Lower leg skin (tissue), 3 donors: Measurements from ENCODE around the gene NMRK2.

Source experiments
- CTCF ChIP-seq, 3 donors: fragments of 450-650 bp; IDR thresholded peaks; one replicate each; pipeline ENCODE4 v1.5.1; 2016; ENCODE audit warnings: antibody characterized with exemption in 3 of 3, mild to moderate bottlenecking in 3 of 3, moderate library complexity in 2 of 3
- POLR2A ChIP-seq, 2 donors: fragments of 450-650 bp; IDR thresholded peaks; one replicate each; pipeline ENCODE4 v1.6.1; 2016 to 2017; ENCODE audit warnings: antibody characterized with exemption in 2 of 2, mild to moderate bottlenecking in 1 of 2, moderate library complexity in 1 of 2

GRCh38 chr19:3897936-3898335 lies 34.9 kb upstream of the NMRK2 start:
- TF ChIP-seq CTCF (IDR thresholded peaks at IDR 0.05) (no peak), POLR2A (IDR thresholded peaks at IDR 0.05) (no peak)
